GM06990 (cell line): ENCODE results near the gene IL18RAP.

Experiments used
- DNase-seq: peaks from one replicate; pipeline ENCODE4 v3.0.0-alpha.2; 2011; ENCODE audit not compliant: insufficient read length; ENCODE audit errors: extremely low read depth
- H3K27me3 ChIP-seq: replicated peaks from 2 replicates; pipeline ENCODE4 v1.6.0; 2011; ENCODE audit warnings: low read length; ENCODE audit not compliant: control insufficient read depth, insufficient read depth
- H3K36me3 ChIP-seq: 2 replicates; pipeline ENCODE4 v1.5.1; 2011; ENCODE audit warnings: low read length; ENCODE audit not compliant: control insufficient read depth, insufficient read depth
- H3K4me3 ChIP-seq: replicated peaks from 2 replicates; pipeline ENCODE4 v1.5.1; 2011; ENCODE audit warnings: low read depth, mild to moderate bottlenecking, control low read depth, low read length
- TF ChIP-seq, protein P1 (sequence below): IDR thresholded peaks from 2 replicates; pipeline ENCODE4 v1.5.1; 2011; ENCODE audit warnings: low read length, control low read depth, mild to moderate bottlenecking, inconsistent platforms; ENCODE audit not compliant: insufficient read depth, poor library complexity, severe bottlenecking

The IL18RAP gene

DNA sequence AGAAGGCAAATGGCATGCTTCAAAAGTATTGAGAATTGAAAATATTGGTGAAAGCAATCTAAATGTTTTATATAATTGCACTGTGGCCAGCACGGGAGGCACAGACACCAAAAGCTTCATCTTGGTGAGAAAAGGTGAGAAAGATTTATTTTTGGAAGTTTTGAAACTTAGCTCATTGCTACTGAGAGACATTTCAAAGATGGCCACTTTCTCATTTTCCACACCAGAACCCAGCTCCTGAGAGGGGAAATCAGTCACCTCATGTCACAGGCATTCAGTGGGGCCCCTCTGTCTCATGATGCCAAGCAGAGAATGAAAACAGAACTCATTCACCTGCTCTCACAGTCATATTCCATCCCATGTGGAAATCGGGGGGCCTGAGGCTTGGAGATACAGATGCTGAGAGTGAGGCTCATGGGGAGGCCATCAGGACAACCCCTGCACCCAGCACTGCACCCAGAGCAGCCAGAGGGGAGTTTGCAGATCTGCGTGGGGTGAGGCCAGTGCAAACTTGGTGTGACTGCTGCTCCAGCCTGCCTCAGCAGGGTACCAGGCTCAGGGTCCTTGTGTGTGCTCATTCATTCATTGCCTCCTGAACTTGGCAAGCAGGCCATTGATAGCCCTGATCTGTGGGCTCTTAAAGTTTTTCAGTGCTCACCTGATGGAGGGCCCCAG is 36.0 kb upstream of the IL18RAP start:
- Histone ChIP-seq H3K36me3 (peaks cover 2% of the 10 kb centered on the region), H3K4me3 (no peak overlapping the region), H3K27me3 (no peaks in the 10 kb centered on the region)
- DNase-seq, result peak; percentile 48
- TF ChIP-seq, protein P1, sequence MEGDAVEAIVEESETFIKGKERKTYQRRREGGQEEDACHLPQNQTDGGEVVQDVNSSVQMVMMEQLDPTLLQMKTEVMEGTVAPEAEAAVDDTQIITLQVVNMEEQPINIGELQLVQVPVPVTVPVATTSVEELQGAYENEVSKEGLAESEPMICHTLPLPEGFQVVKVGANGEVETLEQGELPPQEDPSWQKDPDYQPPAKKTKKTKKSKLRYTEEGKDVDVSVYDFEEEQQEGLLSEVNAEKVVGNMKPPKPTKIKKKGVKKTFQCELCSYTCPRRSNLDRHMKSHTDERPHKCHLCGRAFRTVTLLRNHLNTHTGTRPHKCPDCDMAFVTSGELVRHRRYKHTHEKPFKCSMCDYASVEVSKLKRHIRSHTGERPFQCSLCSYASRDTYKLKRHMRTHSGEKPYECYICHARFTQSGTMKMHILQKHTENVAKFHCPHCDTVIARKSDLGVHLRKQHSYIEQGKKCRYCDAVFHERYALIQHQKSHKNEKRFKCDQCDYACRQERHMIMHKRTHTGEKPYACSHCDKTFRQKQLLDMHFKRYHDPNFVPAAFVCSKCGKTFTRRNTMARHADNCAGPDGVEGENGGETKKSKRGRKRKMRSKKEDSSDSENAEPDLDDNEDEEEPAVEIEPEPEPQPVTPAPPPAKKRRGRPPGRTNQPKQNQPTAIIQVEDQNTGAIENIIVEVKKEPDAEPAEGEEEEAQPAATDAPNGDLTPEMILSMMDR, result no peak

DNA sequence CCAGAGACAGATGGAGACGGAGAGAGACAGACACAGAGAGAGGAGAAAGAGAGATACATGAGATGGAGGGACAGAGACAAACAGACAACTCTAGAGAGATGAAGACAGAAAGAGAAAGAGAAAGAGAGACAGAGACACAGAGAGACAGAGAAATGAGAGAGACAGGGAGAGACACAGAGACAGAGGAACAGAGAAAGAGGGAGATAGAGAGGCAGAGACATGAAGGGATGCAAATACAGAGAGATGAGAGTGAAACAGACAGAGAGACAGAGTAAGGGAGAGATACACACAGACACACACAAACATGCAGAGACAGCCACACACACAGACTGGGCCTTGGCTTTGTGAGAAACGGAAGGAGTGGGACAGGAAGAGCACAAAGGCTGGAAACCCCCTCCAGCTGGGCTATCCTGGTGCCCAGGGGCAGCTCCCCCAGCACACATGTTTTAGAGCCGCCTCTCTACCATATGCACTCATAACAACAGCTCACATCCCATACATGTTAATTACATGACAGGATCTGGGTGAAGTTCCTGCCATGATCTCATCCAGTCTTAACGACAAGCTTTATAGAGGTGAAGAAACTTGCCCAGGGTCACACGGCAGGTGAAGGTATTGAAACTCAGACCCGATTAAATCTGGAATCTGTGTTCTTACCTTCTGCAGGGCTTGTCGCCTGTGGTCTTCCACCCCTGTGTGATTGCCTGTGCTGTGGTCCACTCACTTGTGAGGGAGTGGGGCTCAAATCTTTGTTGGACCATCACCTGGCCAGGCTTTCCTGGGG is 35.0 kb upstream of the IL18RAP start:
- H3K27me3 ChIP-seq, result no peaks in the 10 kb centered on the region
- TF ChIP-seq, protein P1, result no peak
- H3K36me3 ChIP-seq, result peaks cover 2% of the 10 kb centered on the region
- peak; percentile 68 for DNase-seq
- H3K4me3 ChIP-seq, result no peak overlapping the region

DNA sequence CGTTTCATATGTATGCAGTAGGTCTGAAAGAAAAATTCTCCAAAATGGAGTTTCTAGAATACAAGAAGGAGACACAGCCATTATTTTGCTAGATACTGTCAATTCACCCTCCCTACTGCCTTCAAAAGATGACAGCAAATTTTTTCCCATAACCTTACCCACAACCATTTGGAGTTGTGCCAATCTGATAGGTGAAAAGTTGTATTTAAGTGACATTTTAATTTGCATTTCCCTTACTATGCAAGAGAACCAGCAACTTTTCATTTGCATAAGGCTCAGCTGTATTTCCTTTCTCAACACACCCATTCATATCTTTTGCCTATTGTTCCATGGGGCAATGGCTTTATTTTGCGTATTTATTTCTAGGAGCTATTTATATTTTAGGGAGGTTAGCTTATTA is 31.4 kb upstream of the IL18RAP start:
- Histone ChIP-seq H3K27me3 (no peaks in the 10 kb centered on the region), H3K36me3 (no peaks in the 10 kb centered on the region; the same call in 1 of the 2 replicates), H3K4me3 (no peak overlapping the region)
- peak; percentile 35 for DNase-seq
- TF ChIP-seq, protein P1, result no peak

DNA sequence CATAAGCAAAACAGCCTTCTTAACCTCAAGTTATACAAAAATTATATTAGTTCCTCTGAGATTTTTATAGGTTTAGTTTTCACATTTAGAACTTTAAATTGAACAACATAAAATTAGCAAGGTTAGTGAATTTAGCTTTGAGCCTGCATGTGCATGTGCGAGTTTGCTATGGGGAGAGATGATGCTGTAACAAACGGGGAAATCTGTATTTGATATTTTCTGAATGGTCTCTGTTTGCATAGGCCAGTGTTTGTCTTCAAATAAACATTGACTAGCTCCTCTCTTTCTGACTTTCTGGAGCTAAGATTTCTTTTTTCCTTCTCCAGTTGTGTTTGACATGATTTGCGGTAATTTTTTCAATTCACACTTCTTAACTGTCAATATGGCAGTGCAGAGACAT is 30.9 kb upstream of the IL18RAP start:
- TF ChIP-seq, protein P1, result no peak
- Histone ChIP-seq H3K27me3 (no peaks in the 10 kb centered on the region), H3K4me3 (no peak overlapping the region), H3K36me3 (no peaks in the 10 kb centered on the region; the same call in 1 of the 2 replicates)
- no peak for DNase-seq

DNA sequence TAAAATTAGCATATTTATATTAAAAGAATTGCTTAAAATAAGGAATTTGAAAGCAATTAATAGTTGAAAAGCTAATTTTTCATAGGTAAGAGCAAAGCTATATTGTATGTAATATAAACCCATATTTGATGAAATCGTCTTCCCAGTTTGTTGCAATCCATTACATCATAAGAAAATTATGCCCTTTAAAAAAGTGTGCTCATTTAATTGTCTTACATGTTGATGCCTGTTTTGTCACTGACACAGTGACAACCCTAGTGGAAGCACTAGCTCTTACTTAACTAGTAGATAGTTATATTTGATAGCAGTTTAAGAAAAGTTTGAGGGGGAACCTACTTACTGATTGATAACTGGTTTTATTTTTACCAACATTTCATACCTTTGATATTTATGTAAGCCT is 30.0 kb upstream of the IL18RAP start:
- DNase-seq, result no peak
- TF ChIP-seq, protein P1, result no peak
- H3K27me3 ChIP-seq, result no peaks in the 10 kb centered on the region
- H3K4me3 ChIP-seq, result no peak overlapping the region
- H3K36me3 ChIP-seq, result no peaks in the 10 kb centered on the region; the same call in 1 of the 2 replicates
